Keratinocyte (primary cell): ENCODE measurements around the gene NFASC.

ENCODE experiments used
- CTCF ChIP-seq, 3 experiments: IDR thresholded peaks in 1 of 3; conservative IDR thresholded peaks in 1 of 3; optimal IDR thresholded peaks in 1 of 3; 2 replicates in 2 of 3; 3 replicates in 1 of 3; pipeline versions ENCODE3 to v1.5.1; 2011; ENCODE audit warnings: low read length in 3 of 3, mild to moderate bottlenecking in 3 of 3, moderate library complexity in 2 of 3, control low read depth in 1 of 3, inconsistent platforms in 1 of 3; ENCODE audit not compliant: insufficient read depth in 2 of 3; ENCODE audit errors: extremely low read depth in 1 of 3
- EZH2 ChIP-seq: IDR thresholded peaks from one replicate; pipeline ENCODE4 v1.6.1; 2012; ENCODE audit warnings: inconsistent platforms, mild to moderate bottlenecking, low read length, moderate library complexity

- TF ChIP-seq EZH2: no peak
- no peak for TF ChIP-seq CTCF (optimal IDR thresholded peaks at IDR 0.05 in 1 of 3, IDR thresholded peaks at IDR 0.05 in 1 of 3, conservative IDR thresholded peaks at IDR 0.05 in 1 of 3; ENCODE audit: extremely low read depth in 1 of 3, insufficient read depth in 2 of 3, low read length in 3 of 3)
These were observed 154.6 kb downstream of the NFASC start for GRCh38 chr1:205025239-205025638.
